Glomerular visceral epithelial cell (primary cell): ENCODE results near the gene RPAP3.
A peak's percentile ranks its signal among the peaks of the same experiment; 100 is the strongest.

ENCODE experiments used
- DNase-seq: peaks from one replicate; pipeline ENCODE4 v3.0.0-alpha.2; 2016; ENCODE audit errors: extremely low spot score

RPAP3 gene

DNA sequence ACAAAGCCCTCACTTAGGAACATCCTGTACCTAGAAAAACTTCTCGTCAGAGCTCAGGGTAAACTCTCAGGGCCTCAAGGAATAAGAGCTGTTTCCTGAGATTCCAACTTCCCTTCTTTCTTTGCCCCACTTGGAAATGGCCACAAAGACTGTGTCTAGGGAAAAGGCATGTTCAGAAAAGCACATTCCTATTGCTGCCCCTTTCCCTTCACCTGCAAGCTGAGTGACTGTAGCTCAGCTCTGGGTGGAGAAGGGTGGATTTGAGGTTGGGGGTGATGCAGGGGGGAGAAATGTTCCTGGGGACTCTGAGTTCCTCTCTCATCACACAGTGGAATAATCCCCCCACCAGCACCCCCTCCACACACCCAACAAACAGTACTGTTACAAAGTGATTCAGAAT is 12.7 kb upstream of the RPAP3 start:
- no peak for DNase-seq

DNA sequence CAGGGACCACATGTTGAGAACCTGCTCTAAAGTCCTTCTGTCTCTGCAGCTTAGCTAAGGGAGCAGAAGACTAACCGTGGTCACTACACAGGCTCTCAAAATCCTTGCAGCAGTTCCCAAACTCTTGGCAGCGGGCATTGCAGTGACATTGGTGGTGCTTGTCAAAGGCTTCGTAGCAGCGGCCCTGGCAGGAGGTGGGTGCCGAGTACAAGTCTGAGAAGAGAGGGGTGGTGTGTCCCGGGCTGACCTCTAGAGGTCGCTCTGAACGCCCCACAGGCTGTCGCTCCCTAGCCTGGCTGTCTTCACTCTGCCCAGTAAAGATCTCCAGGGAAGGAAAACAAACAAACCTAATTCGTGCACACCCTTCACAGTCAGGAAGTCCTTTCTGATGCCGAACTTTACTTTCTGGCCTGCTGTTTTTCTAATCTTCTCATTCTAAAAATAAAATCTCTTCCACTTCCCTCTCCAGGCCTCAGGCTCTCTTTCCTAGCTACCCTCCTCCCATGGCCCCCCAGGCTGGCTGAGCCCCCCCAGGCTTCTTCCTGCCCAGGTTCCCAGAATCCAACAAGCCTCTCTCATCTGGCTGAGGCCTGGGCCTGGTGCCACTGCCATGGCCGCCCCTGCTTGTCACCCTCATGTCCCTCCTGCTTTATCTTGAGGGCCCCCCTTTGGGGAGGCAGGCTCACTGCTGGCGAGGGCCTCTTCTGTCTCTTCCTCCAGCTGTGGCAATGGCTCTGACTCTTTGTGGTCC is 11.8 kb upstream of the RPAP3 start:
- peak; percentile 56 for DNase-seq

- DNase-seq: no peak
These were observed 11.2 kb upstream of the RPAP3 start for GRCh38 chr12:47717046-47717442.

GRCh38 chr12:47715877-47716548 is 10.2 kb upstream of the RPAP3 start:
- DNase-seq: no peak

DNA sequence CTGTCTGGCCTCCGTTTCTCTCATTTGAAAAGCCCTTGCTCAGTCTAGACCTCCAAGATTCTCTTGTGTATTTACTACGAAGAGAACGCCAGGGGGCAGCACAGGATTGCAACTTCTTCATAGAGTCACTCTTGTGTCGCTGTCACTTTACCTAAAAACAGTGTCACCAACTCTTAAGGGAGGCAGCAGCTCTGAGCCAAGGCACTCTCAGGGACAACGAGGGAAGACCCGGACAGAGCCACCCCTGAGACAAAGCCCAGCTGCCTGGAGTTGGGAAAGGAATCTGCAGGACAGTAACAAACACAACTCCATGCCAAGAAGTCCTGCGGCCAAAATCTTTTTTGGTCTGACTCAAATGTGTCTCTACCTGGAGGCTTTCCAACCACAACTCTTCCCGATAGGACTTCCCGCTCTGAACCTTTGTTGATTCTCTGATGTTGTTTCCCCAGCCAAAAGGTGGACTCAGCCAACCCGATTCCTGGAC is 9.6 kb upstream of the RPAP3 start:
- DNase-seq: peak; percentile 62

DNA sequence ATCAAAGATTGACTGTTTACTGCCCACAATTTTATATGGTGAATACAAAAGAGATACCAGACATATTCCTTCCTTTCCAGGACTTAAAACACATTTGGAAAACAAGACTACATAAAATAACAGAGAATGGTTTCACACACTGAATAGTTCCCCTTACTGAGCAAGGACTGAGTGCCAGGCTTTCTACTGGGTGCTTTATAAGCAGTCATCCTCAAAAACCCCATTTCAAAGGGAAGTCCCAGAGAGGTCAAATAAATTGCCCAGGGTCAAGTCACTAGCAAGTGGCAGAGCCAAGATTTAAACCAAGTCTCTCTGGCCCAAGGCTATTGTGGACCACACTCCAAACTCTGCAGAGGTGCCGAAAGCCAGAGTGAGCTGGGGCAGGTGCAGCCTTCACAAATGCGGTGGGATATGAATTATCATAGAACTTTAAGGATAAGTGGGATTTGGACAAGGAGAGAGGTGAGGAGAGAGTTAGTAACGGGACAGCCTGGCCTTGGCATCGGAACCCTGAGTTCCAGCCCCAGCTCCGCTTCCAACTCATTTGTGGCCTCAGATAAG is 9.1 kb upstream of the RPAP3 start:
- DNase-seq: no peak

GRCh38 chr12:47712171-47712570 is 6.3 kb upstream of the RPAP3 start:
- no peak for DNase-seq

DNA sequence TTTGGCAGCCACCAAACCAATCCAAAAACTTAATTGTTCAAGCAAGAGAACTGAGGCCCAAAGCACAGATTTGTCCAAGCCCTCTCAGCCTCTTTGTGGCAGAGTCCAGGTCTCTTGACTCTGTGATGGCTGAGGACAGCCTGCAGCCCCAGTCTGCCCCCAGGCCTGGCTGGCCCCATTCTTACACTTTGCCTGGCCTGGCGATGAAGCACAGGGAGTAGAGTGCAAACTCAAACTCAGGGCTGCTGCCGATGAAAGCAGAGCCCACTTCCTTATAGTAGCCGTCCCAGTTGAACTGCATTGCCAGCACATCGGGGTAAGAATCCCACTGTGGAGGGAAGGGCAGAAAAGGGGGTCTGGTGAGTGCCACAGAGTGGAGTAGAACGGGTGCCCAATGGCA is 5.6 kb upstream of the RPAP3 start:
- no peak for DNase-seq

GRCh38 chr12:47710278-47710677 is 4.4 kb upstream of the RPAP3 start:
- DNase-seq: no peak

DNA sequence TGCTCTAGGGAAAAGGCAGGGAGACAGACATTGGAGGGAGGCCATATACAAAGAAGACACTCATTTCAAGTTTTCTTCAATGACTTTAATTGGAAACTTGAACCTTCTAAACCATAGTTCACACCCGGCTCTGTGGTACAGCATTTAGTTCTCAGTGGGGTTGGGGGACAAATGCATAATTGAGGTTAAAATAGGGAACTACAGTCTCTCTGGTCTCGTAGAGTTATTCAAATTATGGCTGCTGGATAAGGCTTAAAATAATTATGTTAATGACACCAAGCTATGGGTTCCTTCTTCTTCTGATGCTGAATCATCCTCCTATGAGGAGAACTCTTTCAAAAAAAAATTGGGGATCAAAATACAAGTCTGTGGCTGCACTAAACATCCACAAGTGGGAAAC is 3.8 kb upstream of the RPAP3 start:
- no peak for DNase-seq

DNA sequence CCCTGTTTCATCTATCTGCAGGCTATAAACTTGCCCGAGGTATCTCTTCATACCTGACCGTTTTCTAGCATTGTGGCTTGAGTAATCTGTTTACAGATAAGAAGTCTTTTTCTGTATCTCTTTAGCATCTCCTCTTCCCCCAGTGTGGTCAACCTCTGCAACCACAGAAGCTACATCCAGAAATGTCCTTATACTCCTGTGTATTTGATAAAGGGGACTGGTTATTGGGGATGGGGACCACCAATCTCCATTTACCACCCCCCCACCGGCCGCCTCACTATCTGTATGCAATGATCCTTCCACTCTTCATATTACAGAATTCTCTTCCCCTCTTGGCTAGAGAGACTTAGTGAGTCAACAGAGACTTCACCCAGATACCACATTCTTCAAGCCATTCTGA is 3.4 kb upstream of the RPAP3 start:
- no peak for DNase-seq

DNA sequence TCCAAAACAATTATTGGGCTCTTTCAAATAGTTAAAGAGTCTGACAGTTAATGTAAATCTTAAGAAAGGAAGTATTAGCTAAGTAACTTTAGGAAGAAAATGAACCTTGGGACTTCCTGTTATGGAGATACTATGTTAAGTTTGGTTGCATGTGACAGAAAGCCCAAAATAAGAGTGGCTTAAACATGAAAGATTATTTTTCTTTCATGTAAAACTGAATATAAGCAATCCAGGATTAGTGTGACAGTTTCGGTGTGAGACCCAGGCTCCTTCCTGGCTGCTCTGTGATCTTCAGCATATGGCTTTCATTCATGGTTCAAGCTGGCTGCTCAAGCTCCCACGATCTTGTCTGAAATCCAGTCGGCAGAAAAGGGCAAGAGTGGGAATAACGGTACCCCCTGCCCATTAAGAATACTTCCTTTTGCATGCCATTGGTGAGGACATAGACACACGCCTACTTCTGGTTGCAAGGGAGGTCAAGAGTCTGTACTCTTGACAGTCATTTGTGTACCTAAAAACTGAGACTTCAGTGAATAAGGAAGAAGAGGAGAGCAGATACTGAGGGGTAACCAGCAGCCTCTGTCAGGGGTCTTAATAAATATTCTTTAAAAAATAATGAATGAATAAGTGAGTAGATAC is 2.2 kb upstream of the RPAP3 start:
- DNase-seq: no peak

DNA sequence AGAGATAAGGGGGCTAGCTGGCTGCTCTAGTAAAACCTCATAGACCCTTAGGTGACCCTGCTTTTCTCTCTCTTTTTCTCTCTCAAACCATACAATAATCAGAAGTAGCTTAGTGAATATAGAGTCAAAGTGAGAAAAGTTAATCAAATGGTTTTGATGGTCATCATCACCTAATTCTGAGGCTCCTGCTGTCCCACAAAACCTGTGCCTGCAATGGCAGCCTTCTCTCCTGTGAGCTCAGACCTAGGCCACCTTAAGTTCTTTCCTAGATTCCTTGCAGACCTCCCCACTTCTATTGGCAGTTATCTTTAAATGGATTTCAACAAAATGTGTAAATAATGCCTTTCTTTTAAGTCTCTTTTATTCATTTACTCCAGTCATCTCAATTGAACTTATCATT is 1.5 kb upstream of the RPAP3 start:
- no peak for DNase-seq

DNA sequence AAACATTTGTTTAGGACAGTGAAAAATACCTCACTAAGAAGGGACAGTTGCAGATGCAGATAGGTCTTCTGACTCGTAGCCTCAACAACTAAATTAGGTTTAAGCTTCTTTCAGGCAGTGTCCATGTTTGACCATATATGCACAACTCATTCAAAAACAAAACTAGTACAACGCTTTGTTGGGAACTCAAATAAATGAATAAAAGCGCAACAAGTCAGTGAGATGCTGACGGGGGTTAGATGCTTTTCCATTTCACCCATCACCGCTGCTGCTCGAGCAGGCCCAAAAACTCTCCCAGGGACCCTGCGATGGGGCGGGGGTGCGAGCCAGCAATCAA is 633 bp downstream of the RPAP3 start:
- DNase-seq: no peak

DNA sequence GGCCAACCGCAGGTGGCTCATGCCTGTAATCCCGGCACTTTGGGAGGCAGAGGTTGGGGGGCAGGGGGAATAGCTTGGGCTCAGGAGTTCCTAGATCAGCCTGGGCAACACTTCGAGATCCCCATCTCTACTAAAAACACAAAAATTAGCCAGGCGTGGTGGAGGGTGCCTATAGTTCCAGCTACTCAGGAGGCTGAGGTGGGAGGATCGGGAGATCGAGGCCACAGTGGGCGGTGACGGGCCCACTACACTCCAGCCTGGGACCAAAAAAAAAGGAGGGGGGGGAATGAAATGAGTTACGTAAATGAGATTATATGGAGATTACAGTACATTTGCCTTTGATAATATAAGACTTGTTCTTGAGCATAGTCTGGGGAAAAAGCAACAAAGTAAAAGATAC is 1.1 kb downstream of the RPAP3 start:
- no peak for DNase-seq

DNA sequence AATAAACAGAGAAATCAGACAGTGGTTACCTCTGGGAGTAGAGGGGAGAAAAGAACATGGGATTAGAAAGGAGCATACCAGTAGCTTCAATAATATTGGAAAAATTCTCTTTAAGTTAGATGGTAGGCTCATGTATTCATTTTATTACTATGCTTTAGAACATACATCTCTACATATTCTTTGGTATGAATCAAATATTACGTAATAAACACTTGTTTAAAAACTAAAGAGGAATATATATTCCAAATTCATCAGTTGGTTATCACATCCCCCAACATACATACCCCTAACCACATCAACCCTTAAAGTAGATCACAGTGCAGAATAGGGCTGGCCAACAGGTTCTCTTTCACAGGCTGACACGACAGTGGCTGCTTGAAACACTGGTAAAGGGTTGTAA is 5.6 kb downstream of the RPAP3 start:
- DNase-seq: no peak

DNA sequence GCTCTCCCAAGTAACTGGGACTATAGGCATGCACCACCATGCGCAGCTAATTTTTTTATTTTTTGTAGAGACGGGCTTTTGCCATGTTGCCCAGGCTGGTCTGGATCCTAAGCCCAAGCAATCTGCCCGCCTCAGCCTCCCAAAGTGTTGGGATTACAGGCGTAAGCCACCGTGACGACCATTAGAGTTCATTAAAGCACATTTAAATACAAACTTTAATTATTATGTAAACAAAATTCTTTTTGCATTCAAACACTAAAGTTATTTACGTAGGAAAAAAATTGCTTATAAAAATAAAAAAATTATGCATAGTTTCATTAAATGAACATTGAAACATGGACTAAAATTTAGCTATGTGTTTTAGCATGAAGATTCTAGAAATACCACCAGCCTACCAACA is 7.2 kb downstream of the RPAP3 start:
- no peak for DNase-seq

DNA sequence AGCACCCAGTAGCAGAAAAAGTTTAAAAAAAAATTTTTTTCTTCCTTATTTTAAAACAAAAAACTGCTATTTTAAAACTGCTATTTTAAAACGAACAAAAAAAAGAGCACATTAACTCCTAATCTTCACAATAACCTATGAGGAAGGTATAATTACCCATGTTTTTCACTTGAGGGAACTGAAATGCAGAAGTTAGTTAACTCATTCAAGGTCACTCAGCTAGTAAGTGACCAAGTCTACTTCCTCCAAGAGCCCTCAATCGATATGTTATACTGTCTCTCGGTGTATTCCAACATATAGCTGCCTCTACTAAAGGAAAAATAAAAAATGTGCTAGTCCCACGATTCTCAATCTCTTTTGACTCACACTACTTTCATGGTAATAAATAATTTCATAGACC is 7.8 kb downstream of the RPAP3 start:
- no peak for DNase-seq

DNA sequence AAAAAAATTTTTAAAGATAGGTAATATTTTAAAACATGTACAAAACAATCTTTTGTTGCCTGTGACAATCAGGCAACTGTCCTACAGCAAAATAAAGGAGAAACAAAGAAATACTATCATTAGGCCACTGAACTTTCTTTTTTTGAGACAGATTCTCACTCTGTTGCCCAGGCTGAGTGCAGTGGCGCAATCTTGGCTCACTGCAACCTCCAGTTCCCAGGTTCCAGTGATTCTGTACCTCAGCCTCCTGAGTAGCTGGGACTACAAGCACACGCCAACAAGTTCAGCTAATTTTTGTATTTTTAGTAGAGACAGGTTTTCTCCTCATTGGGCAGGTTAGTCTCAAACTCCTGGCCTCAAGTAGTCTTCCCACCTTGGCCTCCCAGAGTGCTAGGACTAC is 16.6 kb downstream of the RPAP3 start:
- DNase-seq: no peak

- DNase-seq: no peak
These were observed 18.2 kb downstream of the RPAP3 start for GRCh38 chr12:47687636-47688035.

DNA sequence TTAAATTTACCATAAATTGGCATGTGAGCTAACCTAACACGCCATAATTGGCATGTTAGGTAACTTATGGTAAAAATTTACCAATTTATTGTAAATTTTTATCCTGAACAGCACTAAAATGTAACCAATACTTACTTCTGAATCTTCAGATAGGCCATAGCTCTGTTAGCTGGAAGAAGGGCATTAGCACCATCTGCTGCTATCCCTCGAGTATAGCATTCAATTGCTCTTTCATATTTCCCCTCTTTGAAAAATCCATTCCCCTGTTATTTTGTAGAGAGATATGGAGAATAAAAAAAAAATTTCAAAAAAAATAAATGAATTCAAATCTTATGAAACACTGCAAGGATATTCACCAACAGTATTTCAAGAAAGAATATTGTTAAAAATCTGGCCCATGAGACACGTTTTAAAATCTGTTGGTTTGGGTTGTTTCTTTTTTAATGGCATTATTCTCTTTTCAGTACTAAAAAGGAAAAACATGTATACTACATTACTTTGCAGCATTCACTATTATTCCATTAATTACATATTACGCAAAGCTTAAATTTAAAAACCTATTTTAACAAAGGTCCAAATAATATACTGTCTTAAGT is 19.1 kb downstream of the RPAP3 start:
- DNase-seq: peak; percentile 41

DNA sequence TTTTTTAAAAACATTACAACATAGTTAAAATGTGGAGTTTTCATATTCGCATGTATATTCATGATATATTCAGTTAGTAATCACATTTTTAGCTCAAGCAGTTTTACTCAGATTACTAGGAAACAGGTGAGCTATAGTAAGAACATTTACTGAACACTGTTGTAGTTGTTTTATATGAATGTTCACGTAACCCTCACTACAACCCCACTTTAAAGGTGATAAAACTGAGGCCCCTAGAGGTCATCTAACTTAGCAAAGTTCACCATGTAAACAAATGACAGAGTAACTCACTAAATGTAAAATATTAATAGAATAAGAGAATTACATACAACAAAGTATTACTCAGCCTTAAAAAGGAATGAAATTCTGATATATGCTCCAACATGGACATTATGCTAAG is 26.0 kb downstream of the RPAP3 start:
- no peak for DNase-seq

DNA sequence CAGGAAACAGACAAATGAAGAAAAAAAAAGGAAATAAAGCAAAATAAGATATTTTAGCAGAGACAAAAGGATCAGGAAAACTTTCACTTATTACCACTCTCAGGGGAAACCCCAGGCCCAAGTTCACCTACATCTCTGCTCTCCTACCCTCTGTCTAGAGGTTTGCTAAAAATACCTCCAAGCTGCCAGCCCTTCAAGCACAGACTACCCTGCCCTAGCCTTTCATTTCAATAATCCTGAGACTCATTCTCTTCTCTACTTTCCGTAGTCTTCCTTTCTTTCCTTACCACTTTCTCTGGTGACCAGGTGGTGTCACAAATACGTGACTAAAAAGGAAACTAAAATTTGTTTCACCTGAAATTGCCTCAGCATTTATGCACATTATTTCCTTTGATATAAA is 33.8 kb downstream of the RPAP3 start:
- DNase-seq: no peak
